Epithelial cell of esophagus (primary cell): ENCODE results near the gene DTX2.

Experiments used
- DNase-seq: peaks from one replicate; pipeline ENCODE4 v3.0.0; 2010; ENCODE audit warnings: low read depth
- H3K4me3 ChIP-seq: 2 replicates; pipeline ENCODE4 v1.5.1; 2011; ENCODE audit warnings: mild to moderate bottlenecking, low read length, control low read depth
- CTCF ChIP-seq: IDR thresholded peaks from 2 replicates; pipeline ENCODE4 v1.5.1; 2011; ENCODE audit warnings: low read depth, mild to moderate bottlenecking, low read length, control low read depth, inconsistent platforms; ENCODE audit not compliant: insufficient read depth; ENCODE audit errors: missing control alignments

Gene DTX2

GRCh38 chr7:76426246-76426645 is 35.3 kb upstream of the DTX2 start:
- TF ChIP-seq CTCF: no peak
- no peak overlapping the region for H3K4me3 ChIP-seq
- no peak for DNase-seq

GRCh38 chr7:76427635-76428034 is 33.9 kb upstream of the DTX2 start:
- DNase-seq: no peak
- no peak overlapping the region for H3K4me3 ChIP-seq
- TF ChIP-seq CTCF: no peak

- DNase-seq: peak; percentile 78
- no peak overlapping the region for H3K4me3 ChIP-seq
- TF ChIP-seq CTCF: no peak
Measured at GRCh38 chr7:76428149-76428823, 33.2 kb upstream of the DTX2 start.

- peak; percentile 23 for DNase-seq
- no peak overlapping the region for H3K4me3 ChIP-seq
- no peak for TF ChIP-seq CTCF
Measured at GRCh38 chr7:76428868-76429805, 32.4 kb upstream of the DTX2 start.

- DNase-seq: no peak
- no peak for TF ChIP-seq CTCF
- no peak overlapping the region for H3K4me3 ChIP-seq
Measured at GRCh38 chr7:76430211-76430610, 31.3 kb upstream of the DTX2 start.

- no peak for DNase-seq
- H3K4me3 ChIP-seq: no peak overlapping the region
- no peak for TF ChIP-seq CTCF
Measured at GRCh38 chr7:76430836-76431235, 30.7 kb upstream of the DTX2 start.
